Limb (tissue), 2 donors: ENCODE data around the gene FBXW9.
"Not testable (repeated sequence)": the region's sequence is repeated elsewhere in the genome, so short reads cannot be mapped to it uniquely, and the experiment has no call there.

Experiments
- DNase-seq, 2 donors: peaks; one replicate each; pipeline ENCODE4 v3.0.0-alpha.2; 2016; ENCODE audit errors: extremely low spot score in 2 of 2

FBXW9 gene

DNA sequence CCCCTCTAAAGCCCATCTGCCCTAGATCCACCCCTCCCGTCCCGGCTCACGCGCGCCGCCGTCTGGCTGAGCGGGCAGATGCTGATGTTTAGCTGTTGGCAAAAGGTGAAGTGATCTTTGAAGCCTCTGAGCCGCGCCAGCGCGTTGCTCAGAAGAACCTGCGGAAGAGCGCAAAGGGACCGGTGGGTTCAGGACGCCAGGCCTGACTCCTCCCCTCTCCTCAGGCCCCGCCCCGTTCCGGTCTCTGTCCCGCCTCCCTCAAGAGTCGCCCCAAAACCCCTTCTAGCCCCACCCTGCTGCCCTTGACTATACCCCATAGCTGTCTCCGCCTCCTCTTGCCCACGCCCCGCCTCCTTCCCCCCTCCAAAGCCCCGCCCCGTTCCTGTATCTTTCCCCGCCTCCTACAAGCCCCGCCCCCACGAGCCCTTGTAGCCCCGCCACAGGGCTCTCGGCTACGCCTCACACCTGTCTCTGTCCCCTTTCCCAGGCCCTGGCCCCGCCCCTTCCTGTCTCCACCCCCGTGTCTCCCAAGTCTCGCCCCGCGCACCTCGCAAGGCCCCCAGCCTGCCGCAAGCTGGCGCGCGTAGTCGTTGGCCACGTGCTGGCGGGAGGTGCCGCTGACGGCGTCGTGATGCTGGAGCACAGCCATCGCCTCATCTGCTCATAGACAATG, 39.4 kb downstream of the FBXW9 start:
- DNase-seq, result no peak

DNA sequence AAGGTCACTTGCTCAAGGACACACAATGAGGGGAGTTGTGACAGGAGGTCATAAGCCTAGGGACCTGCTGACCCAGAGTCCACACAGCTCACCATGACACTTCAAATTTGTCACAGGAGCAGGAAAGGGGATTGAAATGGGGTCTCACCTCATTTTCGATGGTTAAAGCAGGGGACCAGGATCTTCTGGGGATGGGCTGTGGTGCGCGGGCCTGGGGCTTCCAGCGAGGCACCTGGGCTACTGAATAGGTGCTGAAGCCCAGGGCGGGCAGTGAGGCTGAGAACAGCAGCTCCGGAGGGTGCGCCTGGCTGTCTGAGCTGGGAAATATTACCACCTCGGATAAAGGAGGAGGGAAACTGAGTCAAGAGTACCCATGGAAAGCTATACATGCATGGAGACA, 40.9 kb downstream of the FBXW9 start:
- no peak for DNase-seq

GRCh38 chr19:12652219-12652618, 44.2 kb downstream of the FBXW9 start:
- DNase-seq, result no peak

DNA sequence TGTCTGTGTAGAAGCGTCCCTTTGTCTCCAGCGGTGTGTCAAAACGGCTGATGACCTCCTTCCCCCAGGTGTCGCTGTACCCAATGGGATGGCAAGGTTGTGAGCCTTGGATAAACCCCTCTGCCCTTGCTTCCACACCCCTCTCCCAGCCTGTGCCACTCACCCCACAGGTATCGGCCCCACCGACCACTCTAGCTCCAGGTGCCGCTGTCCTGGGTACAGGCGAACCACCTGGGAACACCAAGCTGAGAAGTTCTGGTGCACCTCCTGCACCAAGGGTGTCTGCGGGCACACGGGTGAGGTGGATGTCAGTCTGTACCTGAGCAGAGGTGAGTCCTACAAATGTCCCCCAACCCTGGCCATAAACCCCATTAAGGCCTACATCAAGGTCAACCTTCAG, 46.5 kb downstream of the FBXW9 start:
- no peak for DNase-seq

- DNase-seq, result no peak
Observed at GRCh38 chr19:12648088-12648487, 48.3 kb downstream of the FBXW9 start.

GRCh38 chr19:12647490-12648071, 48.9 kb downstream of the FBXW9 start:
- DNase-seq, result peak in 1 of 2 donors; percentile 66

GRCh38 chr19:12647047-12647446, 49.4 kb downstream of the FBXW9 start:
- DNase-seq, result no peak

DNA sequence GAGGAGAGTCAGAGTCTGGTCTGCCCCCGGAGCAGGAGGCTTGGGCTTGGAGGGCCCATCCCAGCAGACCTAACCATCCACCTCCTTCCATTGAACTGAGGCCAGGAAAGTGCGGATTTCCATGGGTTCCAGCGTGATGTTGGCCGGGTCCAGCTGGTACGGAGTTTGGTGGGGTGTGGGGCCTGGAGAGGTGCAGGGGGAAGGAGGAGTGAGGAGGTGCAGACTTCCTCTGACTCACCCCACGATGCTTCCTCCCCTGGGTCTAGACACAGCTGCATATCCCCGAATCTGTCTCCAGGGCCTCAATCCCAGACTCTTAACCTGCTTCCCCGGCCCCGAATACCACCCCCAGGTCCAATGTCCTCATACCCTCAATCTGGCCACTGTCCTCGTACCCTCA, 49.9 kb downstream of the FBXW9 start:
- DNase-seq, result no peak

- not testable (repeated sequence) for DNase-seq
Observed at GRCh38 chr19:12643716-12644115, 52.7 kb downstream of the FBXW9 start.

- no peak for DNase-seq
Observed at GRCh38 chr19:12642506-12642905, 53.9 kb downstream of the FBXW9 start.

DNA sequence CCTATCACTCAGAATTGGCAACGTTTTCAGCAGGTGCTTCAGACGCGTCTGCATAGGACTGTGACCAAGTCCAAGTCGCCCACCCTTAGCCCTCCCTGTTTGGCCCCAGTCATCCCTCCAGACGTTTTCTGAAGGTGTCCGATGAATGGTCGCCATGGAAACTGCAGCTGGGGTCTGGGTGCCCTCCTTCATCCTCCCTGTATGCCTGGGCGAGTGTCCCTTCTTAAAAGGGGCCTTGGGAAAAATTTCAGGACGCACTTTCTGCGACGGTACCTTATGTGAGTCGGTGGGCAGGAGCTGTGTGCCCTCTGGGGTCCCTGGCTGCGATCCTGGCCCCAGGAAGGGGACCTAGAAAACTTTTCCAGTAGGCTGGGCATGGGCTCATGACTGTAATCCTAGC, 55.0 kb downstream of the FBXW9 start:
- DNase-seq, result no peak

DNA sequence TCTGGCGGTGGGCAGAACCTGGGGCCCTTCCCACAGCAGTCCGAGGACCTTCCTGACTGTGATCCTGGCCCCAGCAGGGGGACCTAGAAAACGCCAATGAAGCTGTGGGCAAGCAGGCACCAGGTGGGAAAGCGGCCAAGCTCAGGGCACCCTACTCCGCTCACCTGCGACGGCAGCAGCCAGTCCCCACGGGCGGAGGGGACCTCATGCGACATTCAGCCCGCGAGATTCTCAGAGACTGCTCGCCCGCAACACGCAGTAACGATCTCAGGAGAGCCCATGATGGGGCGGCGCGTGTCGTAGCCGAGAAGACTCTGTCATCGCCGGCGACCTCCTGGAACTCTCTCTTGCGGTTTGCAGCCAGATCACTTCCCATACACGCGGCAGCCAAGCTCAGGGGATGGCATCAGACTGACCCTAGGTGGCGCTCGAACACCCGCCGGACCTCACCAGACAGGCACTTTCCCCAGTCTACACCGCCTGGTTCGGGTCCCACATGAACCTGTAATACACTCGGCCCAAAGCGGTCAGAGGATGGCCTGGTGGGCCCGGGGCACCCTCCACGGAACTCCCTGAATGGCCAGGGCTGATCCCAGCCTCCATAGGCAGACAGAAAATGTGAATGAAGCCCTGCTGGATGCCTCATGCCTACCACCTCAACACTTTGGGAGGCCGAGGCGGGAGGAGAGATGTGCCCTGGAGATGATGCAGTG, 56.4 kb downstream of the FBXW9 start:
- peak; percentile 51 to 82 for DNase-seq
